MCF 10A (cell line): ENCODE results near the gene BTBD1. TPM values are rescaled to one million over a fixed set of nuclear protein-coding genes. Genes with fewer than 3 reads are reported as not detected.
"Not testable (repeated sequence)": the region's sequence is repeated elsewhere in the genome, so short reads cannot be mapped to it uniquely, and the experiment has no call there.

ENCODE experiments used
- BruUV-seq: library from RNA; stranded (reverse); fragments of 400-500 nt; replicated peaks from 2 replicates; lab custom pipeline; 2021; lab: Mats Ljungman, UMichigan
- CTCF ChIA-PET: fragments of 300-600 bp; sonication (Branson Sonifier 250); formaldehyde crosslinking; extraction: SDS; loops from one replicate; lab custom pipeline; 2021; ENCODE audit warnings: antibody characterized with exemption, inconsistent platforms; lab: Yijun Ruan, JAX
- POLR2A ChIA-PET: fragments of 300-600, 350-650 bp; sonication (Branson Sonifier 250); formaldehyde crosslinking; extraction: SDS; loops from one replicate; lab custom pipeline; 2020; ENCODE audit warnings: antibody characterized with exemption, inconsistent platforms; lab: Yijun Ruan, JAX
- DNase-seq: peaks from one replicate; pipeline ENCODE4 v3.0.0-alpha.2; 2018; ENCODE audit not compliant: unreplicated experiment
- H3K27ac Mint-ChIP-seq: one replicate; pipeline ENCODE4 v1.8.0; 2022; ENCODE audit warnings: mild to moderate bottlenecking, low read depth, mixed read lengths; ENCODE audit not compliant: unreplicated experiment
- H3K27me3 Mint-ChIP-seq: one replicate; pipeline ENCODE4 v1.8.0; 2022; ENCODE audit warnings: mixed read lengths; ENCODE audit not compliant: insufficient read depth, unreplicated experiment
- H3K36me3 Mint-ChIP-seq: one replicate; pipeline ENCODE4 v1.8.0; 2022; ENCODE audit warnings: mild to moderate bottlenecking, moderate library complexity, mixed read lengths; ENCODE audit not compliant: insufficient read depth, unreplicated experiment
- H3K4me1 Mint-ChIP-seq: one replicate; pipeline ENCODE4 v1.8.0; 2022; ENCODE audit warnings: mixed read lengths; ENCODE audit not compliant: insufficient read depth, unreplicated experiment
- H3K4me3 Mint-ChIP-seq: one replicate; pipeline ENCODE4 v1.8.0; 2022; ENCODE audit warnings: mild to moderate bottlenecking, moderate library complexity, mixed read lengths; ENCODE audit not compliant: unreplicated experiment
- H3K9me3 Mint-ChIP-seq: one replicate; pipeline ENCODE4 v1.8.0; 2022; ENCODE audit warnings: mixed read lengths; ENCODE audit not compliant: unreplicated experiment
- CTCF ChIP-seq: fragments of 200-600 bp; IDR thresholded peaks from one replicate; pipeline ENCODE4 v1.8.0; 2022; ENCODE audit warnings: antibody characterized with exemption, mild to moderate bottlenecking; ENCODE audit not compliant: unreplicated experiment
- intact Hi-C: fragments of 100-400 bp; cut with micrococcal nuclease; formaldehyde crosslinking; loops from 2 replicates; pipeline ENCODE4 v1.14.1; 2022
- total RNA-seq: library from RNA; stranded (reverse); gene quantifications from 2 replicates; pipeline ENCODE4 v1.2.3, GENCODE V29; 2022

The BTBD1 gene
- total RNA-seq, 1 experiment from 2014 or later = 57.0 TPM

GRCh38 chr15:83094583-83094982 lies 27.5 kb upstream of the BTBD1 start:
- Mint-ChIP-seq H3K4me1 (no peaks in the 10 kb centered on the region), H3K9me3 (no peaks in the 10 kb centered on the region), H3K27me3 (peaks cover 7% of the 10 kb centered on the region), H3K4me3 (no peak overlapping the region), H3K27ac (no peak overlapping the region), H3K36me3 (peaks cover 4% of the 10 kb centered on the region)
- CTCF ChIA-PET = no interaction called here
- no peak for DNase-seq
- intact Hi-C loops = no loop called here
- POLR2A ChIA-PET = interaction anchor here (1.1 kb wide), 1 partner anchor 15 kb away, joined by 4 read pairs; no protein-coding TSS in a partner anchor
- no peak for TF ChIP-seq CTCF
- BruUV-seq = no TSS peak

GRCh38 chr15:83092309-83092976 lies 25.4 kb upstream of the BTBD1 start:
- no peak for DNase-seq
- CTCF ChIA-PET = interaction anchor here (0.6 to 1.0 kb wide), 3 partner anchors 13 to 233 kb away, joined by 3 read pairs; no protein-coding TSS in a partner anchor

GRCh38 chr15:83091965-83092308 lies 24.9 kb upstream of the BTBD1 start:
- peaks cover 14% of the 10 kb centered on the region for H3K27me3 Mint-ChIP-seq
- CTCF ChIA-PET, H3K9me3 Mint-ChIP-seq, H3K4me3 Mint-ChIP-seq, BruUV-seq, H3K4me1 Mint-ChIP-seq, DNase-seq, H3K27ac Mint-ChIP-seq, H3K36me3 Mint-ChIP-seq, intact Hi-C loops, POLR2A ChIA-PET: not testable (repeated sequence)

More at GRCh38 chr15:83092309-83092976, 25.4 kb upstream of the BTBD1 start:
- intact Hi-C loops = no loop called here
- Mint-ChIP-seq H3K4me1 (no peaks in the 10 kb centered on the region), H3K36me3 (peaks cover 4% of the 10 kb centered on the region), H3K9me3 (no peaks in the 10 kb centered on the region), H3K4me3 (no peak overlapping the region), H3K27me3 (peaks cover 14% of the 10 kb centered on the region), H3K27ac (no peak overlapping the region)
- BruUV-seq = no TSS peak
- no peak for TF ChIP-seq CTCF
- POLR2A ChIA-PET = interaction anchor here (1.0 kb wide), 1 partner anchor 15 kb away, joined by 3 read pairs; no protein-coding TSS in a partner anchor

- Mint-ChIP-seq H3K4me1 (no peaks in the 10 kb centered on the region), H3K9me3 (no peaks in the 10 kb centered on the region), H3K27ac (no peak overlapping the region), H3K27me3 (peaks cover 14% of the 10 kb centered on the region), H3K4me3 (no peak overlapping the region), H3K36me3 (no peaks in the 10 kb centered on the region)
- POLR2A ChIA-PET = interaction anchor here (0.7 to 1.0 kb wide), 2 partner anchors 10 to 35 kb away, joined by 3 read pairs; no protein-coding TSS in a partner anchor
- DNase-seq = no peak
- intact Hi-C loops = no loop called here
- CTCF ChIA-PET = no interaction called here
- no peak for TF ChIP-seq CTCF
- BruUV-seq = no TSS peak
These were observed 23.4 kb upstream of the BTBD1 start for GRCh38 chr15:83090465-83090864.
